ENCODE data around the gene IPO11.

Gene IPO11

GRCh38 chr5:62460578-62460983, 48.0 kb downstream of the IPO11 start:
- no peak overlapping the region for H3K4me3 ChIP-seq (ENCODE audit: severe bottlenecking)
- peaks cover 7% of the 10 kb centered on the region for H3K4me1 ChIP-seq (ENCODE audit: insufficient read depth, poor library complexity, severe bottlenecking)
- no peak overlapping the region for H3K27ac ChIP-seq (ENCODE audit: poor library complexity, severe bottlenecking)
- H3K27me3 ChIP-seq (ENCODE audit: insufficient read depth, poor library complexity, severe bottlenecking) = no peaks in the 10 kb centered on the region
- TF ChIP-seq CTCF (IDR thresholded peaks at IDR 0.05; ENCODE audit: poor library complexity, severe bottlenecking) = peak; percentile 95
- H3K36me3 ChIP-seq (ENCODE audit: low read depth) = no peaks in the 10 kb centered on the region
- ATAC-seq (ENCODE audit: low read depth) (no peak), DNase-seq (ENCODE audit: low spot score) (no peak)
- no peaks in the 10 kb centered on the region for H3K9me3 ChIP-seq (ENCODE audit: severe bottlenecking)

GRCh38 chr5:62461561-62461960, 49.0 kb downstream of the IPO11 start:
- Histone ChIP-seq H3K4me3 (ENCODE audit: severe bottlenecking) (no peak overlapping the region), H3K36me3 (ENCODE audit: low read depth) (peaks cover 3% of the 10 kb centered on the region; the same call in 1 of the 2 replicates), H3K27ac (ENCODE audit: poor library complexity, severe bottlenecking) (no peak overlapping the region), H3K4me1 (ENCODE audit: insufficient read depth, poor library complexity, severe bottlenecking) (peaks cover 7% of the 10 kb centered on the region), H3K9me3 (ENCODE audit: severe bottlenecking) (no peaks in the 10 kb centered on the region), H3K27me3 (ENCODE audit: insufficient read depth, poor library complexity, severe bottlenecking) (no peaks in the 10 kb centered on the region)
- no peak for TF ChIP-seq CTCF (IDR thresholded peaks at IDR 0.05; ENCODE audit: poor library complexity, severe bottlenecking)
- ATAC-seq (ENCODE audit: low read depth) = no peak
- DNase-seq (ENCODE audit: low spot score) = no peak

- DNase-seq (ENCODE audit: low spot score) (no peak), ATAC-seq (ENCODE audit: low read depth) (no peak)
- Histone ChIP-seq H3K9me3 (ENCODE audit: severe bottlenecking) (no peaks in the 10 kb centered on the region), H3K27me3 (ENCODE audit: insufficient read depth, poor library complexity, severe bottlenecking) (no peaks in the 10 kb centered on the region), H3K4me1 (ENCODE audit: insufficient read depth, poor library complexity, severe bottlenecking) (no peaks in the 10 kb centered on the region), H3K4me3 (ENCODE audit: severe bottlenecking) (no peak overlapping the region), H3K36me3 (ENCODE audit: low read depth) (peaks cover 30% of the 10 kb centered on the region), H3K27ac (ENCODE audit: poor library complexity, severe bottlenecking) (no peak overlapping the region)
- no peak for TF ChIP-seq CTCF (IDR thresholded peaks at IDR 0.05; ENCODE audit: poor library complexity, severe bottlenecking)
Observed at GRCh38 chr5:62465985-62466925, 53.7 kb downstream of the IPO11 start.

GRCh38 chr5:62473209-62473608, 60.6 kb downstream of the IPO11 start:
- Histone ChIP-seq H3K4me1 (ENCODE audit: insufficient read depth, poor library complexity, severe bottlenecking) (peaks cover 13% of the 10 kb centered on the region), H3K27ac (ENCODE audit: poor library complexity, severe bottlenecking) (no peak overlapping the region), H3K4me3 (ENCODE audit: severe bottlenecking) (no peak overlapping the region), H3K27me3 (ENCODE audit: insufficient read depth, poor library complexity, severe bottlenecking) (no peaks in the 10 kb centered on the region), H3K36me3 (ENCODE audit: low read depth) (peaks cover 37% of the 10 kb centered on the region), H3K9me3 (ENCODE audit: severe bottlenecking) (no peaks in the 10 kb centered on the region)
- no peak for DNase-seq (ENCODE audit: low spot score)
- ATAC-seq (ENCODE audit: low read depth) = no peak
- TF ChIP-seq CTCF (IDR thresholded peaks at IDR 0.05; ENCODE audit: poor library complexity, severe bottlenecking) = no peak

- Histone ChIP-seq H3K36me3 (ENCODE audit: low read depth) (peaks cover 34% of the 10 kb centered on the region), H3K27ac (ENCODE audit: poor library complexity, severe bottlenecking) (peak overlapping the region; percentile 5), H3K4me1 (ENCODE audit: insufficient read depth, poor library complexity, severe bottlenecking) (peaks cover 13% of the 10 kb centered on the region), H3K4me3 (ENCODE audit: severe bottlenecking) (no peak overlapping the region), H3K27me3 (ENCODE audit: insufficient read depth, poor library complexity, severe bottlenecking) (no peaks in the 10 kb centered on the region), H3K9me3 (ENCODE audit: severe bottlenecking) (no peaks in the 10 kb centered on the region)
- TF ChIP-seq CTCF (IDR thresholded peaks at IDR 0.05; ENCODE audit: poor library complexity, severe bottlenecking) = no peak
- peak; percentile 97 for ATAC-seq (ENCODE audit: low read depth)
- no peak for DNase-seq (ENCODE audit: low spot score)
Observed at GRCh38 chr5:62475072-62475471, 62.5 kb downstream of the IPO11 start.
